GM18873 (cell line): ENCODE data around the gene STRBP.

Experiments used
- ATAC-seq: cut with Tn5 transposase; IDR thresholded peaks from one replicate; pipeline ENCODE4 v1.9.1; 2021; ENCODE audit warnings: mild to moderate bottlenecking, moderate library complexity, moderate number of reproducible peaks; ENCODE audit not compliant: unreplicated experiment, low FRiP score

STRBP gene

DNA sequence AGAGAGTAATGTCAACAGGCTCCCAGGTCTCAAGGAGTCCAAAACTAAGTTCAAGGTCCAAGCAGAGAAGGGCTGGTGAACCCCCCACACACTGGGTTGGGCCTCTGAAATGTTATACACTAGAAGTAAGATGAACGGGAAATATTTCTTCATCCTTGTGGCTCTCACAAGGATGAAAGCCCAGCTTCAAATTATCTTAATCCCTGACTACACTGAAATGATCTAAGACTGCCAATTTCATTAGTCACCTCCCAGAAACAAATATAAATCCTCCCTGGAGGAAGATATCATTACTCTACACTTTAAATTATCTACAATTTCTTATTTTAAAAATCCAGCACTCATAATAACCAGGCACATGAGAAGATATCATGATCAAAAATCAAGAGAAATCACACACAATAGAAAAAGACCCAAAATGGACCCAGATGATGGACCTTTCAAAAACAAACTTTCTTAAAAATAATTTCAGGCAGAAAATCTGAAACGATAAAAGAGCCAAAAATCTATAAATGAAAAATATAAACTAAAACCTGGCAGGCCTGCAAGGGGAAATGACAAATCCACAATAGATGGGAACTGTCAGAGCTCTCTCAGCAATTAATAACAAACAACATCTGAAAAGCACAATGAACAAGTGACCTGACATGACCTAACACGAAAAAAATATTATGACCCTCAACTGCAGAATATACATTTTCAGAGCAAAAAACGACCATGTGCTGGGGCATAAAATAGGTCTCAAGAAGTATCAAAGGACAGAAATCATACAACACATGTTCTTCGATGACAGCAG is 117.5 kb downstream of the STRBP start:
- no peak for ATAC-seq

DNA sequence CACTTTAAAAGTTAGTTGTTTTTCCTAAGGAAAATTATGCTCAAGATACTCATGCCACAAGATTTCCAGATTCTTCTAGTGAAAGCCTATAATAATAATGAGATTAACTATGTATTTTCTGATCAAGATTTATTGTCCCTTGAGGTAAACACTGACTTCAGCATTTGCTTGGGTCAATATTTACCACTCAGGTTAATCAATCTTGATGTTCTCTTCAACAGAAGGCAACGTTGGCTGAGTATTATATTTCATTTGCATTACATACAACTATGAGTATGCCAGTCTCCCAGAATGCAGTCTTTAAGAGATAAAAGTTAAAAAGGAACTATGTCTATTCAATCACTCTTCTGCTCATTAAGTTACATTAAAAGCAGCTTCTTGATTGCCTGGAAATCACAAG is 119.3 kb downstream of the STRBP start:
- ATAC-seq: no peak

DNA sequence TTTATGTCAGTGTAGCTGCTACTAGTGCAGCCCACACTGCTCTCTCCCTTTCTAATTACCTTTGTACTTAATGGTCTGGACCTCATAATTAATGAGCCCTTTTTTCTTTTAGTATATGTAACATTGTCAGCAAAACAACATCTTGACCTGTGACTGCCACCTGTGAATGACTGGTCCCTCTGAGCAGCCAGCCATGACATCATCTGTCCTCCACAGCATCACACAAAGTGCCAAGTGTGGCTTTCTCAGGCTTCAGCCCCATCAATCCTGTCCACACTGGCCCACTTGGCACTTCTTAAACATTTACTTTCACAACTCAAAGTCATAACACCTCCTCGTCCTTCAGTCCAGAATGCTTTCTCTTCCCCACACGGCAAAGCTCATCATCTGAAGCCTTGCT is 130.2 kb downstream of the STRBP start:
- no peak for ATAC-seq

DNA sequence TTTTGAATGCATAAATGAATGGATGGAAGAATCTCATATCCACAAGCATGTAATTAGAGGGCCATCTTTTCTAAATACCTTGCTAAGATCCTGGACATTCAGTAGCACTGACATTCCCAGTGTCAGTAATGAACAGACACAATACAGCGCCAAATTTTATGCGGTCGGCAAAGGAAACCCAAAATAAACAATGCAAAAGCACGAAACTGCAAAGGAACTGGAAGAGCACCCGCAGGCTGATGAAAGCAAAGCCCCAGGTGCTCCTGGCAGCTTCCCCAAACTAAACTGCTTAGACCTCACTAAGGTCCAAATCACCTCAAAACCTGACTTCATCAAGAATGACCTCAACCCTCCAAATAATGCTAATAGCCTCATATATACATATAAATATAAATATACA is 133.0 kb downstream of the STRBP start:
- ATAC-seq: no peak

DNA sequence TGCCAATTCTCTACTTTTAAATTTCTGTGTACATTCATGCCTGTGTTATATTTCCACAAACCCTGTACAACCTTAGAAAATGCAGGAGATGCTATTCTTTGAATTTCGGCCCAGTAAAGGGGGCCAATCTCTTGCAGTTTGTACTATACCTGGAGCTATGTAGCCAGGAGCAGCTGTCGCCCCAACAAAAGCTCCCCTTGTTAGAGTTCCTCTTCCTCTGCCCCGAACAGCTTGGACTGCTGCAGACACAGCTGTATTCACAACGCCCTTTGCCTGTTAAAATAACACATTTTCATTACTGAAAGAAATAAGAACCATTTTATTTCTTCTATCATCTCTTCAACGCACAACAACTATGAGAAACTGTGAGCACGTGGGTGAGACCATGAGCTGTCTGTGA is 135.7 kb downstream of the STRBP start:
- ATAC-seq: no peak

DNA sequence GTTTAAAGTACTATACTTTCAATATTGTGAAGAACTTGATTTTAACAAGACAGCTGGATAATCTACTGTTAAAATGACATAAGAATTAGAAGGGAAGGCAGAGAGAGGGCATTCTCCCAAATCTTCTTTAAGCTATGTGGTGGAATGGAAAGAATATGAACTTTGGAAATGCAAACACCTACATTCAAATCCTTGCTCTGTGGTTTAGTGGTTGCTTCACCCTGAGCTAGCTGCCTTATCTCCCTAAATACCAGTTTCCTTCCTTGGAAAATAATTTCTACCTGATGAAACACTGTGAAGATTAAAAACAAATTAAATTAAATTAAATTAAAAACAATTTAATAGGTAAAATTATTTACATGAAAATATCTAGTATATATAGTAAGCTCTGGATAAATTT is 136.4 kb downstream of the STRBP start:
- ATAC-seq: no peak

DNA sequence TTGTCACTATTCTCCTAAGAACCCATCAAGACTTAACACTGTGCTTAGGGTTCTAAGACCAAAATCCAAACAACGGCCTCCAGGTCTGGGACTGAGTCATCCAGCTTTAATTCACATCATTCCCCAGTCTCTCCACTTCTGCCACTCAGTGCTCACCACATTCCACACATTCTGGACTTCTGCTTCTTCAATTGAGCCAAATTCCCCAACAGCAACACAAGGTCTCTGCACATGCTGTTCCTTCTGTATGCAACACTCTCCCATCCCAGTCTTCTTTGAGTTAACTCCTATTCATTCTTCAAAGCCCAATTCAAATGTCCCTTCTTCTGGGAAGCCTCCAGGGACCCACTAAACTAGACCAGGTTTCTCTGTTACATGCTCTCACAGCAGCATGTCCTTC is 137.1 kb downstream of the STRBP start:
- ATAC-seq: no peak

DNA sequence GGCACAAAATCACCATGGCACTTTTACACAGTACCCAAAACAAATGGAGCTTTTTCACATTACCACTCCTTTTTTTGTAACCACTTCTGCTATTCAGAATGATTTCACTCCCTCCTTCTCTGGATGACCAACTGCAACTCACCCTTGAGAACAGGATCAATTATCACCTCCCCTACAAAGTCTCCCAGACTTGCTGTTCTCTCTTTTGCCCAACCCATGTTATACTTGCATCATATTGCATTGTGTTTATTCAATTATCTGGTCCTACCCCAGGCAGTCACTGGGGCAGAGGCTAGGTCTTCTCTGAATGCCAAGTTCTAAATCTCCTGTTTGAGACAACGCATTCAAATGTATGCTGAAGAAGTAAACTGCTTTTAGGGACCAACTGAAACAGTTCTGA is 139.0 kb downstream of the STRBP start:
- no peak for ATAC-seq

DNA sequence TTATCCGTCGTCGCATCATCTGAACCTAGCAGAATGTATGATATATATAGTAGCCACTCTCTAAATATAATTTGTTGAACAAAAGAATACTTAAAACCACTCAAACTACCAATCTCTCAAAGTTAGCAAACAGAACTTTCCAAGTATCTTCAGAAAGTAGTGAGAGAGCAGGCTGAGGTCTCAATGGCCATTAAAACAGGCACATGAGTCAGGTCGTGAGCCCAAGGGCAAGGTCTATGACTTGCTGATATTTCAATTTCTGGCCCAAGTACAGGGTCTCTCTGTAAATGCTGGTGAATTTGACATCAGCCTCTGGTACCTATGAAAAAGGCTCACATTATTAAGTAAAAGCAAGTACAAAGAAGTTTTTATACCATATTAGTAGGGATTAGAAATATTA is 139.8 kb downstream of the STRBP start:
- ATAC-seq: no peak

DNA sequence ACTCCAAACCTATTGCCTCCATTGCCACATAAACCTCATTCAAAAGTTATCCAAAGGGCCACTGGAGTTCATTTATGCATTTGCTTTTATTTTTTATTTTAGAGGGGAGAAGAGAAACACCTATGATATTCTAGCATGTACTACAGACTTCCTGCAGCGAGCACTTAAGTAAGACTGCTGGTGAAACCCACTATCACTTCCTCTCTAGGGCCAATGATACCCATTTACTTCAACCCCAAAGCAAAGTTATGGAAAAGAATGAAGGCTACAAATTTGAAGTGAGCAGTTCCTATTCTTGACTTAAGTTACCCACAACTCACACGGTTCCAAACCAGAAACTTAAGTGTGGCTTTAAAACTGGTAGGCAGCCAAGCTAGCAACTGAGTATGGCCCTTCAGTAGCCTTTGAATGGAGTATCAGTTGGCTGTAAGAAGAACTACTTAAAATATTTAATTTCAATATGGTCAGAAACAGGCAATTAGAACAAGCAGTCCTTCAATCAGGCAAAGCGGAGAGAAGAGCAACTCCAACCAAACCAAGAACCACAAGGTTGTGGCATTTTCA is 140.8 kb downstream of the STRBP start:
- ATAC-seq: no peak

DNA sequence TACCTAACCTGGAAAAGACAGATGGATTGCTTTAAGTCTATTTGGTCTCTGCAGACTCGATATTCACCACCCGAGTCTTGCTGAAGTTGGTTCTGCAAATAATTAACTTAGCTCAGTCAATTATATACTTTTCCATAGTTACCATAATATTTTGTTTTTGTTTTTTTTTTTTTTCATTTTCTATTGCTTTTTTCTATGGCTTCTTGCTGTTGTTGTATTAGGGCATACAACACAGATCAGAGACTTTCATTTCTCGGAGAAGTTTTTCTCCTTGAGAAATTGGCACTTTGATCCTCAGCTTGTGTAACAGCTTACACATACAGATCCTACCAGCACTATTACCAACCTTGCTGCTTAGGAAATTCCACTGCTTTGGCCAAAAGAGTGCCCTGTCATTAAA is 146.9 kb downstream of the STRBP start:
- ATAC-seq: no peak

DNA sequence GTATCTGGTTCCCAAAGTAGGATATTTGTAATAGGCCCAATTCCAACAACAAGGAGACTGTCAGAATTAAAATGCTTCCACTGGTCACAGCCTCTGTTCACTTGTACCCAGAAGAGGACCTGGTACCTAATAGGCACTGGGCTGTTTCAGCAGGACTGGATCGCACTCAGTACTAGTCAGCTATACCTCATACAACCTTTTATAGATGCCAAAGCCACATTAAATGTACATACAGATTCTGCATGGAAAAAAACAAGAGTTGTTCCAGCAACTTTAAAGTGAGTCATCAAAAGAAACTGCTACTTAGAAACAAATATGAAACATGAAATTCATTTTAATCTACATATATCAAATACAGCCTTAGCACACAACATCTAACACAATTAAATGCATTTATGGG is 147.4 kb downstream of the STRBP start:
- ATAC-seq: no peak

DNA sequence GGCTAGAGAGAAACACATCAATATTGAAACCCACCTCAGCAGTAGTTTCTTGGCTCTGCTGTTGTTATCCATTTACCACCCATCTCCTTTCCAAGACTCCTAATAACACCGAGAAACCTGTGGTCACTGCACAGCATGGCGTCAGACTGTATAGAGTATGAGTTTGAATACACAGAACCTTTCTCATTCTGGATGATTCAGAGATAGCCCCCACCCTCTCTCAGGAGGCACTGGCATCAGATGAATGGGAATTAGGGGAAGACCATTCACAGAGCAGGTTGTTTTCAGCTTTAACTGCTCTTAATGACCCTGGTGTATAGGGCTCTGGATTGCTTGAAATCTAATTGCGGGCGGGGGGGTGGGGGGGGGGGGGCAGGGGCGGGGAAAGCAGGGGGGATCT is 148.3 kb downstream of the STRBP start:
- ATAC-seq: no peak

DNA sequence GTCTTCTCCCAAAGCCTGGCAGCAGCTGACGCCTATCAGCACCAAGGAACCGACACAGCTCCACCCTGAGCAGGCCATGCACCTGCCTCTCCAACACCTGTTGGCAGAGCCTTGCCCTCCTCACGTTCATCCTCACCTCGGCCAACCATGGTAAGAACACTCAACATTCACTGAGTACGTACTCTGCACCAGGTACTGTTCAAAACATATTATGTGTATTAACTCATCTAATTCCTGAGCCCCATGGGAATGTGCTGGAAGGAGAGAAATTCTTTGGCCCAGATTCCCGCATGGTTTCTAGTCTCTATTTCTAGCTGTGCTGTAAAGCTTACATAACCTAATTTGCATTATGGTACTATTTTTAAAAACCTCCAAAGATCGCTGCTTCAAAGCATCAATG is 148.8 kb downstream of the STRBP start:
- ATAC-seq: no peak

DNA sequence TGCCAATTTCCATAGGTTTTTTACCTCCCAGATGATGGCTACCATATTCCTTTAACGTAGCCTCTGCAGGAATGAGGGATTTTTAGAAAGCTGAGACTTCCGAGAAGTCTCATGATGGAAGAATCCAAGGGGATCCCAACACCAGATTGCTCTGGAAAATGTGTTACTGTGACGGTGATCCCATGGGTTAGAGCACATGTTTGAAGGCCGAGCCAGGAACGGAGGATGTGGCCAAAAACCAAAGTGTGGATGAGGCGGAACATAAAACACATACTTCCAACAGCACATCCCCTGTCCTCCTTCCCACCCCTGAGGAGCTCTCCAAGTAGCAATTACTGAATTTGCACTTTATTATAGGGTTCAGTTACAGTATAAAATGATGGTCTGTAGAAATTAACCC is 152.3 kb downstream of the STRBP start:
- ATAC-seq: no peak

DNA sequence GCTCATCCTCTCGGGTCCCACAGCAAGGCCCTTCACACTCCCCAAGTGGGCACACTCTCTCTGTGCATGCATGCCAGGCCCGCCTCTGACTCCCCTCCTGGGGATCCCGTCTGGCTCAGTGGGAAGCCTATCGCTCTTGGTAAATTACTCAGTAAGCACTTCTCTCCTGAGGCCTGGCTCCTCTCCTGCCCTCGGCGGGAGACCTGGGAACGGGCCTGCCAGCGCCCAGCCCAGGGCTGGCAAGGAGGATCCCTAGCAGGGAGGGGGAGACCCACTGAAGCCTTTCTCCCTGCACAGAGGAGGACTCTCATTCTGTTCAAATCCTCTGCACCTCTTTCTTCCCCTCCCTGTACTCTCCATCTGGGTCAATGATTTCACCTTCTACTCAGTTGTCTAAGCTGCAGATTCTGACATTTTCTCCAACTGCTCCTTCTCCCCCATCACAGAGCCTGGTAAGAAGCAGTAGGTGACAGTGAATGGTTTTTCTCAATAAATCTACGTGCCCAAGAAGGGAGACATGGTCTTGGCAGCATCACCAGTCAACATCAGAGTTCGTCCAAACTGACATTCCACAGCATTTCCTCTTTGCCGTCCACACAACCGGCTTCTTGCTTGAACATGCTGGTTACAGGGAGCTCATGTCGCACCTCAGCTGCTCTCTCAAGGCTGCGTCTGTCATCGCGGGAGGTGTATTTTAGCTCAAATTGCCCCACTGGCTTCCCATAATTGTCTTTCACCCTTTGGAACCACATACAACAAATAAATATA is 153.1 kb downstream of the STRBP start:
- ATAC-seq: no peak

DNA sequence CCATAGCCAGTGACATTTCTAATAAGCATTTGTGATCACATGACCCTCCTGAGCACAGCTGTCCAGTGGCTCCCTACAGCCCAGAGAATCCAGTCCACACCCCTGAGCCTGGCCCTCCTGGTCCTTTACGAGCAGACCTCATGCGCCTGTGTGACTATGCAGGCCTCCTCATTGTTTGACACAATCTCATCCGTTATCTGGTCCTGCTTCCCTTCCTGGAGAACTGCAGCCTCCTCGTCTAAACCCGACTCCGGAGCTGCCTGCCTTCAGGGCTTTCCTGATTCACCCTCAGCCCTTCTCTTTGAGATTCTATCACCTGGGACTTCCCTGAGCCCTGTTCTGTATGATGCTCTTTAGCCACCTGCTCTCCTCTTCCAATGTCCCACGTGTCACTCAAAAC is 155.2 kb downstream of the STRBP start:
- no peak for ATAC-seq

DNA sequence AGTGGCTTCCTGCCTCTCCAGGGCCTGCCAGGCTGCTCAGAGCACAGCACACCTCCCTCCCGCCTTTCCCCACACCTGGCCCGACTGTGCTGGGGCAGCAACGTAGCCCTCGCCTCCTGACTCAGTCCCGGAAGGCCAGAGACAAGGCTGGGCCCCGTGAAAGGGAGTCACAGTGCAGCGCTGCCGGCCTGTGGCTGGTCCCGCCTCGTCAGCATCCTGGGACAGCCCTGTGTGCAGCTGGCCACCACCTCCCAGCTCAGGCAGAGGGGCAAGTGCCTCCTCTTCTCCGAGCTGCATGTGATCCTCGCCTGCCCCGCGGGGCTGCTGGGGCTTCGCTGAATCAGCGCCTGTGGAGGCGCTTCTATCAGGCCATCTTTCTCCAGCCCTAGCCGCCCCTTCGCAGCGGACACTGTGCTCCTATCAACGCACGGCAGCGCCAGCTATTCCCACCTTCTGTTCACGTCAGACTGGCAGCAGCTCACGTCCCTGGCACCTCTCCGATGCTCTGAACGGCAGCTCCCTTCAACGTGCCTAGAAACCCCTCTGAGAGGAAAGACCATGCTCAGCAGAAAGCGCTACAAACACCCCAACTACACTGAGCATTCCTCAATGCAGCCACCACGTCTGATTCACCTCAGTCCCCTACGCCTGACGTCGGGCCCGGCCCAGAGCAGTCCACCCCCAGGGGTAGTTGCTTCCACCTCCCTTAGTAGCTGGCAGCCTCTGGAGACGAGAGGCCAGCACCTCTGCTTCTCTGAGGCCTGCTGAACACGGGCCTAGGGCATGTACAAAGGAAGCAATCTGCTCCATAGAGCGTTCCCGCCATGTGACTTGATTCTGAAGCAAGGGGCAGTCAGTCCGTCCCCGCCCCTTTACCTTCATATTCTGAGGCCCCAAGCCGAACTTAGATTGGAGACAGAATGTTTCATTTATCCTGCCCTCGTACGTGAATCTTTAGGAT is 156.1 kb downstream of the STRBP start:
- ATAC-seq: no peak

DNA sequence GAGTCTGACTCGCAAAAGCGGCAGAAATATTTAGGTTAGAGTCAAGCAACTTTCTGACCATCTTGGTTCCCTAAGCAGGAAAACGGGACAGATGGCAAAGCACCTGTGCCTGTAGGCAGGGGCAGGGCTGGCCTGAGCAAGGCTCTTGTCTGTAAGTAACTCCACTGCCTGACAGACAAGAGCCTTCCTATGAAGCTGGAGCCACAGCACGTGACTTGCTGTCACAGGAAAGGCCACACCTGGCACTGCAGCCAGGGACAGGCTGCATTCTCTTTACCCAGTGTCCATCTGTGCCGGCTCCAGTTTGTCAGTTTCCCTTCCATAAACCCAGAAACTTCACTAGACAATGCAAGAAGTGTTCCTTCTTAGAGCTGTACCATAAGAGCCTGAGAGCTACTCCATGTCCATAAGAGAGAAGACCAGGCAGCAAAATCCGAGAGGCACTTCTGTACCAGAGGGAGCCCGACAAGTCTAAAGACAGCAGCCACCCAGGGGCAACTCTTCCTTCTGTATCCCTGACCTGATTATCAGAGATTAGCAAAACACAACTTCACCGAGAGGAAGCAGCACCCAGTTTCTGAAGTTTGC is 156.9 kb downstream of the STRBP start:
- no peak for ATAC-seq

DNA sequence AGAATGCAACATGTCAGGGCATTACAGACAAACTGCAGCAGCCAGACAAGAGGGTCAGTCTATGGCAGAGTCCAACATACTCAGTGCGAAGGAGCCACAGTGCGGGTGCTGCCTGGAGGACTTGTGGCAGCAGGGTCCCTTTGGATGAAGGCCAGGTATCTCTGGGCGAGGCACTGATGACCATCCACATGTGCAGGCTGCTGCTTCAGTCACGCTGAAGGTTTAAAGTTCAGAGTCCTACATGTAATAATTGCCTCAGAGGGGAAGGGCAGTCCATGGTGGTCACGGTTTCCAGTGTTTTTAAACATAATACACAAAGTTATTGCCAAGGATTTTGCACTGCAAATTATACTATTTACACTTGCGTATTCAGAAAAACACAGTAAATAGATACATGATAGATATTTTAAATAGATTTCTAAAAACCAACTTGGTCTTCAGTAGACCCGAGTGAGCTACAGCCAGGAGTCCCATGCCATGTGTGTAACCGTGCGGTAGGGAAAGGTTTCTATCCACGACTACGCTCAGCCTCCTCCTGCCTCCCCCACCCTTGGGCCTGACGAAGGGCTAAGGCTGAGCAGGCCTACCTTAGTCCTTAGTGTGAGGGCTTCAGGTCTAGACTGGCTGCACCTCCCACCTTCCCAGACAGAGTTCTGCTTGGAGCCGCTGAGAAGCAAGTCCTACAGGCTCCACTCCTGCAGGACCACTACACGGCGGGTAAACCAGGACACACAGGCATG is 158.7 kb downstream of the STRBP start:
- no peak for ATAC-seq
